Measurements from ENCODE around the gene DACT3. TPM values are rescaled to one million over a fixed set of nuclear protein-coding genes. Genes with fewer than 3 reads are reported as not detected.

The DACT3 gene
- total and polyA plus RNA-seq, 2 of the 13 experiments (the other 11 are each of a cell fraction or from before 2014, with no cell fraction given) = 0.04 TPM; not detected in 1

GRCh38 chr19:46661020-46661731 lies at the start of gene DACT3 (continued):
- TF ChIP-seq, protein P1, sequence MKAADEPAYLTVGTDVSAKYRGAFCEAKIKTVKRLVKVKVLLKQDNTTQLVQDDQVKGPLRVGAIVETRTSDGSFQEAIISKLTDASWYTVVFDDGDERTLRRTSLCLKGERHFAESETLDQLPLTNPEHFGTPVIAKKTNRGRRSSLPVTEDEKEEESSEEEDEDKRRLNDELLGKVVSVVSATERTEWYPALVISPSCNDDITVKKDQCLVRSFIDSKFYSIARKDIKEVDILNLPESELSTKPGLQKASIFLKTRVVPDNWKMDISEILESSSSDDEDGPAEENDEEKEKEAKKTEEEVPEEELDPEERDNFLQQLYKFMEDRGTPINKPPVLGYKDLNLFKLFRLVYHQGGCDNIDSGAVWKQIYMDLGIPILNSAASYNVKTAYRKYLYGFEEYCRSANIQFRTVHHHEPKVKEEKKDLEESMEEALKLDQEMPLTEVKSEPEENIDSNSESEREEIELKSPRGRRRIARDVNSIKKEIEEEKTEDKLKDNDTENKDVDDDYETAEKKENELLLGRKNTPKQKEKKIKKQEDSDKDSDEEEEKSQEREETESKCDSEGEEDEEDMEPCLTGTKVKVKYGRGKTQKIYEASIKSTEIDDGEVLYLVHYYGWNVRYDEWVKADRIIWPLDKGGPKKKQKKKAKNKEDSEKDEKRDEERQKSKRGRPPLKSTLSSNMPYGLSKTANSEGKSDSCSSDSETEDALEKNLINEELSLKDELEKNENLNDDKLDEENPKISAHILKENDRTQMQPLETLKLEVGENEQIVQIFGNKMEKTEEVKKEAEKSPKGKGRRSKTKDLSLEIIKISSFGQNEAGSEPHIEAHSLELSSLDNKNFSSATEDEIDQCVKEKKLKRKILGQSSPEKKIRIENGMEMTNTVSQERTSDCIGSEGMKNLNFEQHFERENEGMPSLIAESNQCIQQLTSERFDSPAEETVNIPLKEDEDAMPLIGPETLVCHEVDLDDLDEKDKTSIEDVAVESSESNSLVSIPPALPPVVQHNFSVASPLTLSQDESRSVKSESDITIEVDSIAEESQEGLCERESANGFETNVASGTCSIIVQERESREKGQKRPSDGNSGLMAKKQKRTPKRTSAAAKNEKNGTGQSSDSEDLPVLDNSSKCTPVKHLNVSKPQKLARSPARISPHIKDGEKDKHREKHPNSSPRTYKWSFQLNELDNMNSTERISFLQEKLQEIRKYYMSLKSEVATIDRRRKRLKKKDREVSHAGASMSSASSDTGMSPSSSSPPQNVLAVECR (CRISPR knock-in tag; IDR thresholded peaks at IDR 0.05; ENCODE audit: borderline replicate concordance) = peak; percentile 32; the same call in 1 of the 2 replicates
- no peak for TF ChIP-seq ZNF7 (CRISPR knock-in tag; IDR thresholded peaks at IDR 0.05)
- TF ChIP-seq, protein P2, sequence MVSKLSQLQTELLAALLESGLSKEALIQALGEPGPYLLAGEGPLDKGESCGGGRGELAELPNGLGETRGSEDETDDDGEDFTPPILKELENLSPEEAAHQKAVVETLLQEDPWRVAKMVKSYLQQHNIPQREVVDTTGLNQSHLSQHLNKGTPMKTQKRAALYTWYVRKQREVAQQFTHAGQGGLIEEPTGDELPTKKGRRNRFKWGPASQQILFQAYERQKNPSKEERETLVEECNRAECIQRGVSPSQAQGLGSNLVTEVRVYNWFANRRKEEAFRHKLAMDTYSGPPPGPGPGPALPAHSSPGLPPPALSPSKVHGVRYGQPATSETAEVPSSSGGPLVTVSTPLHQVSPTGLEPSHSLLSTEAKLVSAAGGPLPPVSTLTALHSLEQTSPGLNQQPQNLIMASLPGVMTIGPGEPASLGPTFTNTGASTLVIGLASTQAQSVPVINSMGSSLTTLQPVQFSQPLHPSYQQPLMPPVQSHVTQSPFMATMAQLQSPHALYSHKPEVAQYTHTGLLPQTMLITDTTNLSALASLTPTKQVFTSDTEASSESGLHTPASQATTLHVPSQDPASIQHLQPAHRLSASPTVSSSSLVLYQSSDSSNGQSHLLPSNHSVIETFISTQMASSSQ (IDR thresholded peaks at IDR 0.05; ENCODE audit: low read depth) = no peak
- TF ChIP-seq, protein P2 (CRISPR knock-in tag; IDR thresholded peaks at IDR 0.05; ENCODE audit: borderline replicate concordance) = no peak
- TF ChIP-seq ZNF839 (CRISPR knock-in tag; IDR thresholded peaks at IDR 0.05; ENCODE audit: borderline replicate concordance) = no peak
- TF ChIP-seq, protein P3, sequence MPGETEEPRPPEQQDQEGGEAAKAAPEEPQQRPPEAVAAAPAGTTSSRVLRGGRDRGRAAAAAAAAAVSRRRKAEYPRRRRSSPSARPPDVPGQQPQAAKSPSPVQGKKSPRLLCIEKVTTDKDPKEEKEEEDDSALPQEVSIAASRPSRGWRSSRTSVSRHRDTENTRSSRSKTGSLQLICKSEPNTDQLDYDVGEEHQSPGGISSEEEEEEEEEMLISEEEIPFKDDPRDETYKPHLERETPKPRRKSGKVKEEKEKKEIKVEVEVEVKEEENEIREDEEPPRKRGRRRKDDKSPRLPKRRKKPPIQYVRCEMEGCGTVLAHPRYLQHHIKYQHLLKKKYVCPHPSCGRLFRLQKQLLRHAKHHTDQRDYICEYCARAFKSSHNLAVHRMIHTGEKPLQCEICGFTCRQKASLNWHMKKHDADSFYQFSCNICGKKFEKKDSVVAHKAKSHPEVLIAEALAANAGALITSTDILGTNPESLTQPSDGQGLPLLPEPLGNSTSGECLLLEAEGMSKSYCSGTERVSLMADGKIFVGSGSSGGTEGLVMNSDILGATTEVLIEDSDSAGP (CRISPR knock-in tag; IDR thresholded peaks at IDR 0.05; ENCODE audit: borderline replicate concordance) = no peak
- TF ChIP-seq, protein P4, sequence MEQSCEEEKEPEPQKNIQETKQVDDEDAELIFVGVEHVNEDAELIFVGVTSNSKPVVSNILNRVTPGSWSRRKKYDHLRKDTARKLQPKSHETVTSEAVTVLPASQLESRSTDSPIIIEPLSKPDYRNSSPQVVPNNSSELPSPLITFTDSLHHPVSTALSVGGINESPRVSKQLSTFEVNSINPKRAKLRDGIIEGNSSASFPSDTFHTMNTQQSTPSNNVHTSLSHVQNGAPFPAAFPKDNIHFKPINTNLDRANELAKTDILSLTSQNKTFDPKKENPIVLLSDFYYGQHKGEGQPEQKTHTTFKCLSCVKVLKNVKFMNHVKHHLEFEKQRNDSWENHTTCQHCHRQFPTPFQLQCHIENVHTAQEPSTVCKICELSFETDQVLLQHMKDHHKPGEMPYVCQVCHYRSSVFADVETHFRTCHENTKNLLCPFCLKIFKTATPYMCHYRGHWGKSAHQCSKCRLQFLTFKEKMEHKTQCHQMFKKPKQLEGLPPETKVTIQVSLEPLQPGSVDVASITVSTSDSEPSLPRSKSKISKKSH (CRISPR knock-in tag; IDR thresholded peaks at IDR 0.05; ENCODE audit: borderline replicate concordance) = no peak
- TF ChIP-seq ZNF292 (CRISPR knock-in tag; IDR thresholded peaks at IDR 0.05; ENCODE audit: borderline replicate concordance, low read depth) = no peak
- TF ChIP-seq U2AF2 (IDR thresholded peaks at IDR 0.05; ENCODE audit: low read depth, low read length) = no peak
- TF ChIP-seq ZBTB38 (CRISPR knock-in tag; IDR thresholded peaks at IDR 0.05) = no peak
- no peak for TF ChIP-seq RARA (CRISPR knock-in tag; IDR thresholded peaks at IDR 0.05)
- TF ChIP-seq RFX5 (IDR thresholded peaks at IDR 0.05; ENCODE audit: low read depth, low read length) = peak; percentile 64; the same call in 1 of the 2 replicates
- TF ChIP-seq ZNF75D (CRISPR knock-in tag; IDR thresholded peaks at IDR 0.05; ENCODE audit: borderline replicate concordance) = no peak
- TF ChIP-seq ZBTB21 (CRISPR knock-in tag; IDR thresholded peaks at IDR 0.05) = no peak

Measured in HepG2 (cell line).